ENCODE measurements around the gene SMYD3. TPM values are rescaled to one million over a fixed set of nuclear protein-coding genes. Genes with fewer than 3 reads are reported as not detected.

SMYD3 gene
- polyA plus RNA-seq, 1 donor from 2014 or later, result 48.6 TPM

DNA sequence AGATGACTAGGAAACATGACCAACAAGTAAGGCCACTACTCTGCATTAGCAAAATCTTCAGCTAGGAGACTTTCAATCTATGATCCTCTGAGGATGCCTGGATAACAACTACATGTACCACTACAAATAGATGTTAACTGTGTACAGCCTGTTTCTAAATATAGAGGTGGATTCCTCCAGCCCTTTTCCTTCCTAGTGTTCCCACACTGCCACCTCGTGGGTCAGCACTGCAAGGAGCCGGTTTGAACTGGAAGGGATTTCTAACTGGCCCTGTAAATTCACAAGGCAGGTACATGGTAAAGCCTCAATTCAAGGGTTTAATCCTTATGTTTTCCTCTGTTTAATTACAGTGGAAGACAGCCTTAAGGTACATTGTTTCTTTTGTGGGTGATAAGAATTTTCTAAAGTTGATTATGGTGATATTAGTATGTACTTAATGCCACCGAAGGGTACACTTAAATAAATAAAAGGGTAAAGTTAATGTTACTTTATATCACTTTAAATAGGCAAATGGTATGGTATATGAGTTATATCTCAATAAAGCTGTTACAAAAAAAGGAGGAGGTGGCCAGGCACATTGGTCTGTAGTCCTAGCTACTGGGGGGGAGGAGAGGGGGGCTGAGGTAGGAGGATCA is 14.4 kb downstream of the SMYD3 start:
- peak overlapping the region; percentile 48 for H3K27ac ChIP-seq (ENCODE audit: low read length)
- TF ChIP-seq, protein P1, sequence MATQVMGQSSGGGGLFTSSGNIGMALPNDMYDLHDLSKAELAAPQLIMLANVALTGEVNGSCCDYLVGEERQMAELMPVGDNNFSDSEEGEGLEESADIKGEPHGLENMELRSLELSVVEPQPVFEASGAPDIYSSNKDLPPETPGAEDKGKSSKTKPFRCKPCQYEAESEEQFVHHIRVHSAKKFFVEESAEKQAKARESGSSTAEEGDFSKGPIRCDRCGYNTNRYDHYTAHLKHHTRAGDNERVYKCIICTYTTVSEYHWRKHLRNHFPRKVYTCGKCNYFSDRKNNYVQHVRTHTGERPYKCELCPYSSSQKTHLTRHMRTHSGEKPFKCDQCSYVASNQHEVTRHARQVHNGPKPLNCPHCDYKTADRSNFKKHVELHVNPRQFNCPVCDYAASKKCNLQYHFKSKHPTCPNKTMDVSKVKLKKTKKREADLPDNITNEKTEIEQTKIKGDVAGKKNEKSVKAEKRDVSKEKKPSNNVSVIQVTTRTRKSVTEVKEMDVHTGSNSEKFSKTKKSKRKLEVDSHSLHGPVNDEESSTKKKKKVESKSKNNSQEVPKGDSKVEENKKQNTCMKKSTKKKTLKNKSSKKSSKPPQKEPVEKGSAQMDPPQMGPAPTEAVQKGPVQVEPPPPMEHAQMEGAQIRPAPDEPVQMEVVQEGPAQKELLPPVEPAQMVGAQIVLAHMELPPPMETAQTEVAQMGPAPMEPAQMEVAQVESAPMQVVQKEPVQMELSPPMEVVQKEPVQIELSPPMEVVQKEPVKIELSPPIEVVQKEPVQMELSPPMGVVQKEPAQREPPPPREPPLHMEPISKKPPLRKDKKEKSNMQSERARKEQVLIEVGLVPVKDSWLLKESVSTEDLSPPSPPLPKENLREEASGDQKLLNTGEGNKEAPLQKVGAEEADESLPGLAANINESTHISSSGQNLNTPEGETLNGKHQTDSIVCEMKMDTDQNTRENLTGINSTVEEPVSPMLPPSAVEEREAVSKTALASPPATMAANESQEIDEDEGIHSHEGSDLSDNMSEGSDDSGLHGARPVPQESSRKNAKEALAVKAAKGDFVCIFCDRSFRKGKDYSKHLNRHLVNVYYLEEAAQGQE (IDR thresholded peaks at IDR 0.05; ENCODE audit: borderline replicate concordance), result no peak
- TF ChIP-seq SMC3 (conservative IDR thresholded peaks at IDR 0.05; ENCODE audit: poor library complexity) (peak; percentile 96), TAF1 (IDR thresholded peaks at IDR 0.05; ENCODE audit: low read depth) (no peak), EZH2 (IDR thresholded peaks at IDR 0.05; ENCODE audit: borderline replicate concordance, insufficient read depth, low read length, poor library complexity, severe bottlenecking) (no peak), RAD21 (conservative IDR thresholded peaks at IDR 0.05) (peak; percentile 98), EP300 (conservative IDR thresholded peaks at IDR 0.05; ENCODE audit: poor library complexity, severe bottlenecking) (peak; percentile 47), POLR2AphosphoS5 (IDR thresholded peaks at IDR 0.05) (no peak), MXI1 (conservative IDR thresholded peaks at IDR 0.05; ENCODE audit: poor library complexity, severe bottlenecking) (no peak)
- TF ChIP-seq, protein P2, sequence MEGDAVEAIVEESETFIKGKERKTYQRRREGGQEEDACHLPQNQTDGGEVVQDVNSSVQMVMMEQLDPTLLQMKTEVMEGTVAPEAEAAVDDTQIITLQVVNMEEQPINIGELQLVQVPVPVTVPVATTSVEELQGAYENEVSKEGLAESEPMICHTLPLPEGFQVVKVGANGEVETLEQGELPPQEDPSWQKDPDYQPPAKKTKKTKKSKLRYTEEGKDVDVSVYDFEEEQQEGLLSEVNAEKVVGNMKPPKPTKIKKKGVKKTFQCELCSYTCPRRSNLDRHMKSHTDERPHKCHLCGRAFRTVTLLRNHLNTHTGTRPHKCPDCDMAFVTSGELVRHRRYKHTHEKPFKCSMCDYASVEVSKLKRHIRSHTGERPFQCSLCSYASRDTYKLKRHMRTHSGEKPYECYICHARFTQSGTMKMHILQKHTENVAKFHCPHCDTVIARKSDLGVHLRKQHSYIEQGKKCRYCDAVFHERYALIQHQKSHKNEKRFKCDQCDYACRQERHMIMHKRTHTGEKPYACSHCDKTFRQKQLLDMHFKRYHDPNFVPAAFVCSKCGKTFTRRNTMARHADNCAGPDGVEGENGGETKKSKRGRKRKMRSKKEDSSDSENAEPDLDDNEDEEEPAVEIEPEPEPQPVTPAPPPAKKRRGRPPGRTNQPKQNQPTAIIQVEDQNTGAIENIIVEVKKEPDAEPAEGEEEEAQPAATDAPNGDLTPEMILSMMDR (IDR thresholded peaks at IDR 0.05; ENCODE audit: poor library complexity, severe bottlenecking), result peak; percentile 96
- H3K9ac ChIP-seq (ENCODE audit: low read length), result no peak overlapping the region
- H3K9me2 ChIP-seq (ENCODE audit: insufficient read depth, low read length), result no peaks in the 10 kb centered on the region
- no peaks in the 10 kb centered on the region for H3F3A ChIP-seq (ENCODE audit: insufficient read depth, low read length, poor library complexity, severe bottlenecking)
- H3K79me2 ChIP-seq (replicated peaks; ENCODE audit: insufficient read depth, low read length), result no peaks in the 10 kb centered on the region
- H3K27me3 ChIP-seq (ENCODE audit: insufficient read depth, low read depth, low read length), result no peaks in the 10 kb centered on the region
- H2AFZ ChIP-seq (ENCODE audit: low read depth, low read length), result no peak overlapping the region
- H4K20me1 ChIP-seq (ENCODE audit: insufficient read depth), result no peaks in the 10 kb centered on the region
- no peaks in the 10 kb centered on the region for H3K9me3 ChIP-seq (ENCODE audit: low read length)
- no peaks in the 10 kb centered on the region for H3K36me3 ChIP-seq (ENCODE audit: insufficient read depth, low read length)
- H3K4me2 ChIP-seq (ENCODE audit: low read length), result no peak overlapping the region
- H3K4me3 ChIP-seq (ENCODE audit: low read length), result peak overlapping the region; percentile 24

DNA sequence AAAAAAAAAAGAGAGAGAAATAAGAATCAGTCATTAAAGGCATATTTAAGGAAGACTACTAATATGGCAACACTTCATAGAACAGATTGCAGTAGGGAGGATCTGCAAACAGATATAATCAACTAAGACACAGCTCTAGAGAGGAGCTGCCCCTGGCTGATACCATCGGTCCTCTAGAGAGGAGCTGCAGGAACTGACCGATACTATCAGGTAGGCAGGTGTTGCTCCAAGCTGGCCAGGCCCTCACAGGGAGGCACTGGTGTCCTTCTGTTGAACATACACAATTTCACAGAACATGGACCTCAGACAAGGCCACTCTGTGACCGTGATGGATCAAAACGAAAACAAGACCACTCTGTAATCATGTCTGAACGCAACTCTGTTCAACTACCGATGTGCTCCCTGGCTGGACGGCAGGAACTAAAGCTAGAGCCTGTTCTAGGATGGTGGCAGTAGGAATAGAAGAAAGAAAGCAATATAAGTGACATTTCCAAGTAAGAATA is 15.5 kb downstream of the SMYD3 start:
- no peaks in the 10 kb centered on the region for H3K9me2 ChIP-seq (ENCODE audit: insufficient read depth, low read length)
- H3K27me3 ChIP-seq (ENCODE audit: insufficient read depth, low read depth, low read length), result no peaks in the 10 kb centered on the region
- H3K4me3 ChIP-seq (ENCODE audit: low read length), result no peak overlapping the region
- H4K20me1 ChIP-seq (ENCODE audit: insufficient read depth), result no peaks in the 10 kb centered on the region
- no peaks in the 10 kb centered on the region for H3K9me3 ChIP-seq (ENCODE audit: low read length)
- no peak overlapping the region for H3K27ac ChIP-seq (ENCODE audit: low read length)
- no peaks in the 10 kb centered on the region for H3K79me2 ChIP-seq (replicated peaks; ENCODE audit: insufficient read depth, low read length)
- no peak overlapping the region for H2AFZ ChIP-seq (ENCODE audit: low read depth, low read length)
- TF ChIP-seq SMC3 (conservative IDR thresholded peaks at IDR 0.05; ENCODE audit: poor library complexity) (no peak), POLR2AphosphoS5 (IDR thresholded peaks at IDR 0.05) (no peak), RAD21 (conservative IDR thresholded peaks at IDR 0.05) (no peak), EZH2 (IDR thresholded peaks at IDR 0.05; ENCODE audit: borderline replicate concordance, insufficient read depth, low read length, poor library complexity, severe bottlenecking) (no peak), TAF1 (IDR thresholded peaks at IDR 0.05; ENCODE audit: low read depth) (no peak), MXI1 (conservative IDR thresholded peaks at IDR 0.05; ENCODE audit: poor library complexity, severe bottlenecking) (no peak), EP300 (conservative IDR thresholded peaks at IDR 0.05; ENCODE audit: poor library complexity, severe bottlenecking) (no peak)
- TF ChIP-seq, protein P1 (IDR thresholded peaks at IDR 0.05; ENCODE audit: borderline replicate concordance), result no peak
- TF ChIP-seq, protein P2 (IDR thresholded peaks at IDR 0.05; ENCODE audit: poor library complexity, severe bottlenecking), result no peak
- no peaks in the 10 kb centered on the region for H3K36me3 ChIP-seq (ENCODE audit: insufficient read depth, low read length)
- no peak overlapping the region for H3K4me2 ChIP-seq (ENCODE audit: low read length)
- no peak overlapping the region for H3K9ac ChIP-seq (ENCODE audit: low read length)
- H3F3A ChIP-seq (ENCODE audit: insufficient read depth, low read length, poor library complexity, severe bottlenecking), result no peaks in the 10 kb centered on the region

All from neural cell (in vitro differentiated cells).